B cell (primary cell): ENCODE results near the gene ATP6V1F. TPM values are rescaled to one million over a fixed set of nuclear protein-coding genes. Genes with fewer than 3 reads are reported as not detected.

Experiments used
- ATAC-seq: fragments of 200-7000 bp; cut with Tn5 transposase; one replicate; pipeline ENCODE4 v1.10.0; 2021; ENCODE audit warnings: low read depth, mild to moderate bottlenecking, moderate number of reproducible peaks, moderate library complexity
- CTCF ChIA-PET: fragments of 350-600 bp; sonication (Branson Sonifier 250); formaldehyde crosslinking; loops from one replicate; lab custom pipeline; 2021; ENCODE audit warnings: antibody characterized with exemption, inconsistent platforms; lab: Charles Lee
- POLR2A ChIA-PET: fragments of 350-600 bp; sonication (Branson Sonifier 250); formaldehyde crosslinking; loops from one replicate; lab custom pipeline; 2021; ENCODE audit warnings: antibody characterized with exemption; lab: Charles Lee
- DNase-seq: peaks from one replicate; pipeline ENCODE4 v3.0.0; 2013
- H2AFZ ChIP-seq: 2 replicates; pipeline ENCODE4 v1.6.1; 2012; ENCODE audit warnings: mild to moderate bottlenecking, low read depth, low read length; ENCODE audit not compliant: insufficient read depth, poor library complexity, severe bottlenecking
- H3K27ac ChIP-seq, 2 donors: 1 replicate in 1 of 2; 2 replicates in 1 of 2; pipeline ENCODE4 v1.5.1; 2012 to 2013; ENCODE audit warnings: low read length in 2 of 2, mild to moderate bottlenecking in 2 of 2, moderate library complexity in 1 of 2
- H3K27me3 ChIP-seq, 4 experiments: fragments of 200-600 bp in 1 of 4; sonication (generic) in 1 of 4; replicated peaks in 1 of 4; 1 replicate in 2 of 4; 2 replicates in 2 of 4; pipeline versions ENCODE4 v1.6.1 to v1.7.0; 2013 to 2016; ENCODE audit warnings: low read length in 3 of 4, mild to moderate bottlenecking in 2 of 4, mixed read lengths in 1 of 4, moderate library complexity in 1 of 4; ENCODE audit not compliant: insufficient read depth in 4 of 4, control insufficient read depth in 3 of 4; ENCODE audit errors: control extremely low read depth in 1 of 4
- H3K36me3 ChIP-seq, 2 experiments: replicated peaks in 1 of 2; 1 replicate in 1 of 2; 2 replicates in 1 of 2; pipeline versions ENCODE4 v1.6.1 to v1.7.1; 2013; ENCODE audit warnings: low read length in 1 of 2; ENCODE audit not compliant: insufficient read depth in 2 of 2, control insufficient read depth in 1 of 2; ENCODE audit errors: control extremely low read depth in 1 of 2, extremely low read depth in 1 of 2
- H3K4me1 ChIP-seq, 2 donors: fragments of 200-600 bp in 1 of 2; sonication (generic) in 1 of 2; 1 replicate in 1 of 2; 2 replicates in 1 of 2; pipeline versions ENCODE4 v1.5.1 to v1.6.1; 2013 to 2017; ENCODE audit warnings: low read length in 2 of 2; ENCODE audit not compliant: control insufficient read depth in 2 of 2, insufficient read depth in 2 of 2
- H3K4me2 ChIP-seq: replicated peaks from 2 replicates; pipeline ENCODE3; 2012; ENCODE audit warnings: mild to moderate bottlenecking, low read depth, low read length; ENCODE audit not compliant: poor library complexity, severe bottlenecking
- H3K4me3 ChIP-seq, 5 experiments: fragments of 200-600 bp in 1 of 5; sonication (generic) in 1 of 5; 1 replicate in 3 of 5; 2 replicates in 2 of 5; pipeline versions ENCODE4 v1.5.1 to v1.7.0; 2011 to 2016; ENCODE audit warnings: low read length in 4 of 5, mild to moderate bottlenecking in 4 of 5, low read depth in 2 of 5, control low read depth in 1 of 5, moderate library complexity in 1 of 5; ENCODE audit not compliant: insufficient read depth in 1 of 5; ENCODE audit errors: control extremely low read depth in 1 of 5, extremely low read depth in 1 of 5
- H3K79me2 ChIP-seq: fragments of 200-600 bp; sonication (generic); one replicate; pipeline ENCODE4 v1.6.0; 2016; ENCODE audit warnings: low read length; ENCODE audit not compliant: control insufficient read depth, insufficient read depth
- H3K9ac ChIP-seq: fragments of 200-600 bp; sonication (generic); 2 replicates; pipeline ENCODE4 v1.6.1; 2017; ENCODE audit warnings: mild to moderate bottlenecking, low read length, moderate library complexity
- H3K9me3 ChIP-seq, 3 donors: one replicate each; pipeline versions ENCODE4 v1.6.1 to v1.7.1; 2013; ENCODE audit warnings: low read length in 2 of 3; ENCODE audit not compliant: control insufficient read depth in 2 of 3, insufficient read depth in 1 of 3; ENCODE audit errors: control extremely low read depth in 1 of 3
- H4K20me1 ChIP-seq: 2 replicates; pipeline ENCODE4 v1.6.0; 2012; ENCODE audit warnings: mild to moderate bottlenecking, low read length; ENCODE audit not compliant: insufficient read depth, control insufficient read depth, poor library complexity, severe bottlenecking
- H3K27ac Mint-ChIP-seq: one replicate; pipeline ENCODE4 v1.8.0; 2021; ENCODE audit warnings: mixed read lengths
- H3K27me3 Mint-ChIP-seq: one replicate; pipeline ENCODE4 v1.8.0; 2021; ENCODE audit warnings: mixed read lengths
- H3K4me1 Mint-ChIP-seq: one replicate; pipeline ENCODE4 v1.8.0; 2021; ENCODE audit warnings: mixed read lengths
- H3K4me3 Mint-ChIP-seq: one replicate; pipeline ENCODE4 v1.8.0; 2021; ENCODE audit warnings: mixed read lengths
- H3K9me3 Mint-ChIP-seq: one replicate; pipeline ENCODE4 v1.8.0; 2022; ENCODE audit warnings: mixed read lengths; ENCODE audit not compliant: insufficient read depth
- EZH2 ChIP-seq: IDR thresholded peaks from 2 replicates; pipeline ENCODE4 v1.6.1; 2012; ENCODE audit warnings: borderline replicate concordance, low read depth, mild to moderate bottlenecking, moderate library complexity, low read length; ENCODE audit not compliant: insufficient read depth, poor library complexity, severe bottlenecking
- WGBS: methylation state at CpG from one replicate; pipeline ENCODE4 v1.1.5; 2013; ENCODE audit warnings: missing lambda C conversion rate; ENCODE audit not compliant: insufficient coverage; 5-methylcytosine and 5-hydroxymethylcytosine counted together
- intact Hi-C: fragments of 100-400 bp; cut with micrococcal nuclease; formaldehyde crosslinking; loops from one replicate; pipeline ENCODE4 v1.10.0; 2022
- polyA minus RNA-seq: library from RNA; depleted of rRNA, polyadenylated mRNA; stranded (reverse); fragments of >200 nt; gene quantifications from 2 replicates; pipeline ENCODE4 v1.2.3, GENCODE V29; 2012
- polyA plus RNA-seq: library from polyadenylated mRNA; depleted of rRNA; stranded (reverse); fragments of >200 nt; gene quantifications from 2 replicates; pipeline ENCODE4 v1.2.3, GENCODE V29; 2012
- total RNA-seq, 2 donors: library from RNA; stranded (reverse); fragments of 120-200 nt in 1 of 2; gene quantifications; 1 replicate in 1 of 2; 2 replicates in 1 of 2; pipeline versions ENCODE4 v1.2.3 to v1.2.4, GENCODE V29; 2013 to 2022
- TF ChIP-seq, protein P1 (sequence below): fragments of 200-600 bp; IDR thresholded peaks from one replicate; pipeline ENCODE4 v1.8.0; 2022; ENCODE audit warnings: antibody characterized with exemption, mild to moderate bottlenecking

ATP6V1F gene, protein sequence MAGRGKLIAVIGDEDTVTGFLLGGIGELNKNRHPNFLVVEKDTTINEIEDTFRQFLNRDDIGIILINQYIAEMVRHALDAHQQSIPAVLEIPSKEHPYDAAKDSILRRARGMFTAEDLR
- total RNA-seq = 77.9 and 81.7 TPM in 2 replicates
- total RNA-seq (2013) = 62.8 TPM
- polyA plus RNA-seq = 198 and 238 TPM in 2 replicates
- 74.6 and 108 TPM in 2 replicates for polyA minus RNA-seq

DNA sequence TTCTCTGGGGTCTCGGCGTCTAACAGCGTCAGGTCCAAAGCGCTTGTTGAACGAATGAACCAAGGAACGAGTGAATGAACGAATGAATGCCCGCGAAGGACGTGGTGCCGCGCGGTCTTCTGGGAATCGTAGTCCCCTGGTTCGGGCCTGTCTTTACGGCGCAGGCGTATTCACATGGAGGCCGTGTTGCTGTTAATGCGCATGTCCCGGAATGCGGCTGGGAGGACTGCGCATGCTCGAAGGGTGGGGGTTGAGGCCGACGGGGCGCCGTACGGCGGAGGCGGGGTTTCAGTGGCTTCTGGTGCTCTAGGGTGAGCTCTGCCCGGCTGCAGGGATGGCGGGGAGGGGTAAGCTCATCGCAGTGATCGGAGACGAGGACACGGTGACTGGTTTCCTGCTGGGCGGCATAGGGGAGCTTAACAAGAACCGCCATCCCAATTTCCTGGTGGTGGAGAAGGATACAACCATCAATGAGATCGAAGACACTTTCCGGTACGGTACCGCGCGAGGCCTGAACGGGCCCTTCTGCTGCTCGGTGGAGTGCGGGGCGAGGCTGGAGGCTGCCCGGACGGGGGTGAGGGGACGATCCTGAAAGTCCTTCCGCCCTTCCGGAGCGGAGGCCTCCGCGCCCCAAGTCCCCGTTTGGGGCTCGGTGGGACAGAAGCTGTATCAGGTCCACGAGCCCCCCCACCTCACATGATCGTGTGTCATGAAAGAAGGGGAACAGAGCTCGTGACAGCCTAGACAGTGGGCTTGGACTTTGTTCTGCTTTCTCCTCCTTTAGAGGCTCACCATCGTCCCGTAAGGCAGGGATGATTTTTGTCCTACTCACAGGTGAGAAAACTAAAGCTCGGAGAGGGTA, at the start of gene ATP6V1F:
ATP6V1F (plus strand) TSS at position 286 of the 862 bp plus-strand sequence; CDS start at position 335, 49 bp downstream.
- Mint-ChIP-seq H3K9me3 (no peaks in the 10 kb centered on the region), H3K27ac (peak within 1 kb of the TSS; percentile 97), H3K4me1 (peaks cover 44% of the 10 kb centered on the region), H3K4me3 (peak within 1 kb of the TSS; percentile 97), H3K27me3 (no peaks in the 10 kb centered on the region)
- WGBS = under 1% methylated on average over 64 of the region's 65 CpGs
- Histone ChIP-seq H3K4me3 (peak within 1 kb of the TSS; percentile 77 to 99 (median 97)), H3K4me1 (peaks cover 11 to 21% of the 10 kb centered on the region in 2 donors), H3K36me3 (peaks cover 0 to 18% of the 10 kb centered on the region in 2 experiments), H3K4me2 (peak within 1 kb of the TSS; percentile 90), H3K79me2 (peaks cover 35% of the 10 kb centered on the region), H3K9ac (peak within 1 kb of the TSS; percentile 98), H4K20me1 (peaks cover 19% of the 10 kb centered on the region), H2AFZ (peak within 1 kb of the TSS; percentile 68), H3K27me3 (no peaks in the 10 kb centered on the region), H3K9me3 (no peaks in the 10 kb centered on the region), H3K27ac (peak within 1 kb of the TSS; percentile 95)
- CTCF ChIA-PET = interaction anchor here (0.6 to 3.0 kb wide), 14 partner anchors 10 to 436 kb away, joined by 3 to 17 read pairs (median 4); no protein-coding TSS in a partner anchor
- ATAC-seq = peak; percentile 90
- POLR2A ChIA-PET = interaction anchor here (0.7 to 1.4 kb wide), 2 partner anchors 20 to 72 kb away, joined by 4 to 6 read pairs; no protein-coding TSS in a partner anchor
- TF ChIP-seq, protein P1, sequence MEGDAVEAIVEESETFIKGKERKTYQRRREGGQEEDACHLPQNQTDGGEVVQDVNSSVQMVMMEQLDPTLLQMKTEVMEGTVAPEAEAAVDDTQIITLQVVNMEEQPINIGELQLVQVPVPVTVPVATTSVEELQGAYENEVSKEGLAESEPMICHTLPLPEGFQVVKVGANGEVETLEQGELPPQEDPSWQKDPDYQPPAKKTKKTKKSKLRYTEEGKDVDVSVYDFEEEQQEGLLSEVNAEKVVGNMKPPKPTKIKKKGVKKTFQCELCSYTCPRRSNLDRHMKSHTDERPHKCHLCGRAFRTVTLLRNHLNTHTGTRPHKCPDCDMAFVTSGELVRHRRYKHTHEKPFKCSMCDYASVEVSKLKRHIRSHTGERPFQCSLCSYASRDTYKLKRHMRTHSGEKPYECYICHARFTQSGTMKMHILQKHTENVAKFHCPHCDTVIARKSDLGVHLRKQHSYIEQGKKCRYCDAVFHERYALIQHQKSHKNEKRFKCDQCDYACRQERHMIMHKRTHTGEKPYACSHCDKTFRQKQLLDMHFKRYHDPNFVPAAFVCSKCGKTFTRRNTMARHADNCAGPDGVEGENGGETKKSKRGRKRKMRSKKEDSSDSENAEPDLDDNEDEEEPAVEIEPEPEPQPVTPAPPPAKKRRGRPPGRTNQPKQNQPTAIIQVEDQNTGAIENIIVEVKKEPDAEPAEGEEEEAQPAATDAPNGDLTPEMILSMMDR = no peak
- no peak for TF ChIP-seq EZH2
- peak; percentile 99 for DNase-seq
- intact Hi-C loops = loop anchor here (1.0 to 2.0 kb wide), 5 partner anchors 72 to 640 kb away; partner anchors contain the start of genes CALU, CCDC136 and SMKR1
